SJCRH30 (cell line): Measurements from ENCODE around the gene EIF2B4. TPM values are rescaled to one million over a fixed set of nuclear protein-coding genes. Genes with fewer than 3 reads are reported as not detected.
"Not testable (repeated sequence)": the region's sequence is repeated elsewhere in the genome, so short reads cannot be mapped to it uniquely, and the experiment has no call there.

Experiments
- DNase-seq, 2 experiments: peaks; one replicate each; pipeline ENCODE4 v3.0.0-alpha.2; 2015 to 2020
- H3K27ac ChIP-seq: fragments of 250-450 bp; sonication (Bioruptor Pico); 2 replicates; pipeline ENCODE4 v1.5.1; 2020; ENCODE audit warnings: mild to moderate bottlenecking, moderate library complexity
- H3K27me3 ChIP-seq: fragments of 250-450 bp; sonication (Bioruptor Pico); 2 replicates; pipeline ENCODE4 v1.5.1; 2020; ENCODE audit warnings: mild to moderate bottlenecking, moderate library complexity
- H3K36me3 ChIP-seq: fragments of 250-450 bp; sonication (Bioruptor Pico); 2 replicates; pipeline ENCODE4 v1.5.1; 2020; ENCODE audit warnings: mild to moderate bottlenecking, moderate library complexity
- H3K4me1 ChIP-seq: fragments of 250-450 bp; sonication (Bioruptor Pico); 2 replicates; pipeline ENCODE4 v1.5.1; 2020; ENCODE audit warnings: mild to moderate bottlenecking, moderate library complexity
- H3K4me3 ChIP-seq: fragments of 250-450 bp; sonication (Bioruptor Pico); 2 replicates; pipeline ENCODE4 v1.5.1; 2020; ENCODE audit warnings: mild to moderate bottlenecking, moderate library complexity
- H3K9me3 ChIP-seq: fragments of 250-450 bp; sonication (Bioruptor Pico); replicated peaks from 2 replicates; pipeline ENCODE4 v1.5.1; 2020; ENCODE audit warnings: mild to moderate bottlenecking, moderate library complexity
- total RNA-seq: library from RNA; depleted of rRNA; stranded (reverse); fragments of >200 nt; shearing (Covaris generic); gene quantifications from 2 replicates; pipeline ENCODE4 v1.2.3, GENCODE V29; 2014; rRNA removed

Gene EIF2B4
- total RNA-seq, 1 experiment from 2014 or later: 59.5 TPM

DNA sequence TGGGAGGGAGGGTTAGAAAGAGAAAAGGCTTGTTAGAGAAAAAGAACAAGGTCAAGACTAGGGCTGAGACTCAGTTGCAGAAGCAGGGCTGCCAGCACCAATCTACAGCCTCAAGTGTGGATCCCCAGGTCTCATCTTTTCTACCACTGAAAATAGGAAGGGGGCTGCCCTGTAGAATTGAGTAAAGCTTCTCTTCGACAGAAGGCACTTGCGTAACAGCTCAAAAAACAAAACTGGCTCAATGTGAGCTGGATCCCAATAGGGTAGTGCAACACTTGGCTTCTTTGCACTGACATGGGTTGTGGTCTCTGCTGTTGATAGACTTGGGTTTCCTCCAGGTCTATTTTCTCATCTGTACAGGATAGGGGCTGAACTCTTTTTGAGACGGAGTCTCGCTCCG is 45.4 kb downstream of the EIF2B4 start:
- no peak overlapping the region for H3K27ac ChIP-seq
- H3K9me3 ChIP-seq: no peaks in the 10 kb centered on the region
- peaks cover 35% of the 10 kb centered on the region for H3K36me3 ChIP-seq
- H3K4me3 ChIP-seq: no peak overlapping the region
- H3K4me1 ChIP-seq: peaks cover 19% of the 10 kb centered on the region; the same call in 1 of the 2 replicates
- DNase-seq: no peak
- H3K27me3 ChIP-seq: no peaks in the 10 kb centered on the region

DNA sequence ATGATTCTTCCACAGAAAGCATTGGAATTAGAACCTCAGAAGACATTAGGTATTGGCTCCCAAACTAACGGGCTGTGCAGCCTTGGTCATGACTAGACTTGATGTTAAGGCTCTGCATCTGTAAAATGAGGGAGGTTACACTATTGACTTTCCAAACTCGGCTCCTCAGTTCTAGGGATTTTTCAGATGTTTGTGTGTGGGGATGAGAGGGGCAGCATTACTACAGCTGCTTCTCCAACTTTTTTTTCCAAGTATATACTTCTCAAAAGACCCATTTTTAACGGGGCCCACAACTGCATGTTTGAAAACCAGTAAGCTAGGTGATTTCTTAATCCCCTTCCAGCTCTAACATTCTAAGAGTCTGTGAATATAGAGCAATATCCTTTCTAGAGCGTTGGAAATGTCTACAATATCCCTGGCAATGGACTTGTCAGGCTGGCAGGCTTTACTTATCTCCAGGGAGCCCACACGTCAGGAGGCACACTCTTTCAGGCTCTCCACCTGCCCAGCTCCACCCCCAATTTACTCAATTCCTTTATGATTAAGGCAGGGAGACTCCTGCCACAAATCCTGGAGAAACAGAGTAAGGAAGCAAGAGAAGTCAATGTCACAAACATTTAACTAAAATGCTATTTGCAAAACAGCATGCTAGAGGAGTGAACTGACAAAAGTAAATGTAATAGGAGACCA is 46.4 kb downstream of the EIF2B4 start:
- DNase-seq: no peak
- no peaks in the 10 kb centered on the region for H3K27me3 ChIP-seq
- peak overlapping the region; percentile 89 for H3K27ac ChIP-seq
- peaks cover 19% of the 10 kb centered on the region; the same call in 1 of the 2 replicates for H3K4me1 ChIP-seq
- H3K9me3 ChIP-seq: no peaks in the 10 kb centered on the region
- H3K36me3 ChIP-seq: peaks cover 25% of the 10 kb centered on the region
- peak overlapping the region; percentile 88 for H3K4me3 ChIP-seq

DNA sequence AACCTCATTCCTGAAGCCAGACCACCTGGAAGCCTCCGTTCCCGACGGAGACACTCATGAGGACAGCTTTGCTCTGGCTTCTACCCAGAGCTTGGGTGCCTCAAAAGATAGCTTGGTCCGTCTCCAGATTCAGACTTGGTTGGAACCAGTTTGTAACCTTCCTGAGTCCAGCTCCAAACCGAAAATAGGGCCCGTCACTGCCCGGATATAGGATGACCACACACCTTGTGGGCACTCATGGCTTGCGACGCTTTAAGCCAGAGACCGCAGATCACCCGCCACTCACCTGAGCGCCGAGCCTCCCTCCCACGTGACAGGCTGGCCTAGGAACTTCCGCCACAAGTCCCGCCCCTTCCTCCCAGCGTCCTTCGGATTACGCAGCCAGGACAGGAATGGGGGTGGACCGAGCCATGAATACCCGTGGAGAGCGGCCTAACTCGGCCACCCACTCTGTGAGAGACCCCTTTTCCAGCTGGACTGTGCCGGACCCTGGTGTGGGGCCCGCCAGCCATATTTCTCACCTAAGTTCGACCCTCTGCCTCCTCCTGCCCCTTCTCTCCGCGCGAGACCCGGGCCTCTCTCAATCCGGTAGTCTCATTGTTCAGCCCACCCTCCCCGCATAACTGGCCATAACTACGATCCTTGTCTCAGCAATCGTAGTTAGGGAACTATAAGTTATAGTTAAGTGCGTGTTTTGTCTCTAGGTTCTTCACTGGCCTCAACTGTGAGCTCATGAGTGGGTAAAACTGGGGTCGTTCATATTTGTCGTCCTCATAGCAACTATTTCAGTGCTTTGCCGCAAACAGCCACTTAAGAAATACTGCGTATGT is 47.2 kb downstream of the EIF2B4 start, which contains the start of gene MPV17:
Gene MPV17, minus strand, starts transcription at position 332 of the 830 bp plus-strand sequence. CDS start 580 bp downstream, outside the sequence.
- Histone ChIP-seq H3K27me3 (no peaks in the 10 kb centered on the region), H3K9me3 (no peaks in the 10 kb centered on the region), H3K4me1 (peaks cover 19% of the 10 kb centered on the region; the same call in 1 of the 2 replicates), H3K4me3 (peak within 1 kb of the TSS; percentile 88), H3K36me3 (peaks cover 18% of the 10 kb centered on the region), H3K27ac (peak within 1 kb of the TSS; percentile 89)
- DNase-seq: peak; percentile 95 to 96

DNA sequence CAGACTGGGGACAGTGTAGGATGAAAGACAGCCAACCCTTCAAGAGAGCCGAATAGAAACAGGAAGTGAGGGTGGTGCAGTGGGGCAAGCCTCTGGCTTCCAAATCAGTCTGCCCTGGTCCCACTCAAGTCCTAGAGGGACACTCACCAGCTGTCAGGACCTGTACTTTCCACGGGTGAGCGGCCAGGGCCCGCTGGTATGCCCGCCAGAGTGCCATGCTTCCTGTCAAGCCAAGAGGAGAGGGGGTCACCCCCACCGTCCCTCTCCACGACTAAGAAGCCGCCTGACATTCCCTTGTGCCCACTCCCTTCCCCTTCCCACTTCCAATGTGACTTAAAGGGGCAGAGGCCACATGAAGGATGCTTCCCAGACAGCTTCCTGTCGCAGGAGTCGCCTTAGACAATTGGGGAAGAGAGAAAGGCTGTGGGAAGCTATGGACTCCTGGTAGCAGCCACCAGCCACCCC is 47.8 kb downstream of the EIF2B4 start:
- Histone ChIP-seq H3K27me3 (no peaks in the 10 kb centered on the region), H3K36me3 (peaks cover 15% of the 10 kb centered on the region), H3K27ac (peak overlapping the region; percentile 89), H3K9me3 (no peaks in the 10 kb centered on the region), H3K4me3 (peak overlapping the region; percentile 88), H3K4me1 (peaks cover 19% of the 10 kb centered on the region; the same call in 1 of the 2 replicates)
- peak in 1 of 2 experiments; percentile 26 for DNase-seq

DNA sequence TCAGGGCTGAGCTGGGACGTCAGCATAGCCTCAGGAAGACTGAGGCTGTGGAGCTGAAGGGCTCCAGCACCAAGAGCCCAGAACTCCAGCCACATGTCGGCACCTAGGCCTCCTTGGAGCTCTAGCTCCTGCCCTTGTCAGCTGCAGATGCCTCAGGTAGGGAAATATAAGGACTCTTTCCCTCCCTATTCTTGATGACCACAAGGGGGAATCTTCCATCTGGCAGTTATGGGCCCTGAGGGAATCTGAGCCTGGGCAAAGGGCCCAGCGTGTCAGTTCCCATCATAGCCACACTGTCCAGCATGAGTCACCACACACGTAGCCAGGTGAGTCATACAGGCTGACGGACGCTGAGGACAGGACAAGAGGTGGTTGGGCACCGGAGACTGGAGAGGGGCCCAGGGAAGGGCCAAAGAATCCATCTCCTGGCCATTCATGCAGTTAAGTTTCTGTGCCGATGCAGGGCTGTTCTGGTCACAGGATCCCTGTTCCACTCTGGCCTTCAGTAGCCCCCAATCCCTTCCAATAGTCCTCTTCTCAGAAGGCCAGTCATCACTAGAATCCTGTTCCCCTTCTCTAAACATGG is 49.1 kb downstream of the EIF2B4 start:
- Histone ChIP-seq H3K36me3 (peaks cover 3% of the 10 kb centered on the region; the same call in 1 of the 2 replicates), H3K4me3 (no peak overlapping the region), H3K27ac (no peak overlapping the region), H3K9me3 (no peaks in the 10 kb centered on the region), H3K4me1 (peaks cover 19% of the 10 kb centered on the region; the same call in 1 of the 2 replicates), H3K27me3 (no peaks in the 10 kb centered on the region)
- peak; percentile 71 to 75 for DNase-seq

DNA sequence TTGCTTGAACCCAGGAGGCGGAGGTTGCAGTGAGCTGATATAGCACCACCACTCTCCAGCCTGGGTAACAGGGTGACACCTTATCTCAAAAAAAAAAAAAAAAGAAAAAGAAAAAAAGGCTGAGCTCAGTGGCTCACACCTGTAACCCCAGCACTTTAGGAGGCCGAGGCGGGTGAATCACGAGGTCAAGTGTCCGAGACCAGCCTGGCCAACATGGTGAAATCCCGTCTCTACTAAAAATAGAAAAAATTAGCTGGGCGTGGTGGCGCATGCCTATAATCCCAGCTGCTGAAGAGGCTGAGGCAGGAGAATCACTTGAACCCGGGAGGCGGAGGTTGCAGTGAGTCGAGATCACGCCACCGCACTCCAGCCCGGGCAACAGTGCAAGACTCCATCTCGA is 50.3 kb downstream of the EIF2B4 start:
- H3K36me3 ChIP-seq, H3K27ac ChIP-seq, H3K4me3 ChIP-seq, H3K9me3 ChIP-seq, H3K27me3 ChIP-seq, DNase-seq: not testable (repeated sequence)
- peaks cover 19% of the 10 kb centered on the region; the same call in 1 of the 2 replicates for H3K4me1 ChIP-seq

DNA sequence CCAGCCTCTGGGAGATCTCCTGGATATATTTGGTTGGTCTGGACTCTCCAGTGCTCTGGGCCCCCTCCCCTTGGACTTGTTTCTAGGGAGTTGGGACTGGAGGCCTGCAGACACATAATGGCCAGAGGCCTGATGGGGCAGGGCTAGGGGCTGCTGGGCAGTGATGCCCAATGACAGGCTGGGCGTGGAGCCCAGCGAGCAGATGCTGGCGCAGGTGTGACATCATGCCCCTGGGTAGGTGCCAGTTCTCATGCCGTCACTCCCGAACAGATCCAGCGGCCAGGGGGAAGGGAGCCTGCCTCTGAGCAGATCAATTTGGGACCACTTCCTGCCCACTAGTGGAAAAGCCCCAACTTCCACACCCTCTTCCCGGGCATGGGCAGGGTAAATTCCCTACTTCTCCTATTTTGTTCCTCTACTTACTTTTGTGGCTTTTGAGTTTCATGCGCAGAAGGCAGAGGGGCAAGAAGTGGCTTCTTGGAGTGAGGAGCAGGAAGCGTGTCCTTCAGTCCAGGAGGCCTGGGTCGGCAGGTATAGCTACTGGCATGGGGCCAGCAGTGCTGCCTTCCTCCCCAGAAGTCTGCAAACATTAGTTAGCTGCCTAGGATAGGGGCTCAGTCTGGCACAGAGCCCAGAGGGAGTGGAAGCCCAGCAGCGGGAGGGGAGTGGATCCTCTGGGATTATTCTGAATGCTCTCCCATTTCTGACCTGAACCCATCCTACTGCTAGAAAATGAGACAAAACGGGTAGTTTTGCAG is 53.3 kb downstream of the EIF2B4 start:
- H3K36me3 ChIP-seq: no peaks in the 10 kb centered on the region
- H3K4me1 ChIP-seq: peaks cover 12% of the 10 kb centered on the region; the same call in 1 of the 2 replicates
- H3K9me3 ChIP-seq: no peaks in the 10 kb centered on the region
- DNase-seq: no peak
- no peak overlapping the region for H3K27ac ChIP-seq
- no peaks in the 10 kb centered on the region for H3K27me3 ChIP-seq
- no peak overlapping the region for H3K4me3 ChIP-seq

DNA sequence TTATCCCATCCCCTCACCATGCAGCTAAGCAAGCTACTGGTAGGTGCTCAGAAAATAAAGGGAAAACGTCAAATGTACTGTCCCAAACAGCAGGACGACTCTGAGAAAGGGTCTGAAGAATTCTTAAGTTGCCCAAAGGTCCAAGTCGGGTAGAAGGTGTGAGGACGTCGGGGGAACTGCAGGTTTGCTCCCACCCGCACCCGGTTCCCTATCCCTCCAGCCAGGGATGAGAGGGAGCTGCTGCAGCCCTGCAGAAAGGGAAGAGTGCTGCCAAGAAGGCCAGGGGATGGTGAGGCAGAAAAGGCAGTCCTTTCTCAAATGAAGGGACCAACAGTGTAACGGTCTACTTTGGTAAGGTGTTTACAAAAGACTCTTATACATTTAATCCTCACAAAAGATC is 55.0 kb downstream of the EIF2B4 start:
- H3K36me3 ChIP-seq: no peaks in the 10 kb centered on the region
- no peak for DNase-seq
- H3K27ac ChIP-seq: no peak overlapping the region
- no peaks in the 10 kb centered on the region for H3K9me3 ChIP-seq
- H3K4me1 ChIP-seq: no peaks in the 10 kb centered on the region
- no peak overlapping the region for H3K4me3 ChIP-seq
- H3K27me3 ChIP-seq: no peaks in the 10 kb centered on the region

DNA sequence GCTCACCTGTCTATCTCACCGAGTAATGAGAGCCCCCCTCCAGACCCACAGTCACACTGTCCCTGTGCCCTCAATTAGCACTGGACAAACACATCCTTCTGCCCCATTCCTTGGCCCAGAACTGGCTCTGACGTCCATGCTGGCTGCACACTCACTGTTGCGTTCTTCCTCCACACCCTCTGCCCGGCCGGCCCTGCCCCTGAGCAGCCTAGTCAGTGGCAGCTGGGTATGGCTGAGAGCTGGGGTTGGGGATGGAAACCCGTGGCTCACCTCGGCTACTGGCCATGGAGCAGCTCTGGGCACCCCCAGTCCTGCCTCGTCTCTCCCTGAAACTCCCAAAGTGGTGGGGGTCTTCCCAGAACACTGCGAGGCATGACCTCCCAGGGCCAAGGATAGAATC is 55.4 kb downstream of the EIF2B4 start:
- Histone ChIP-seq H3K9me3 (no peaks in the 10 kb centered on the region), H3K27me3 (no peaks in the 10 kb centered on the region), H3K4me1 (no peaks in the 10 kb centered on the region), H3K36me3 (no peaks in the 10 kb centered on the region), H3K4me3 (no peak overlapping the region), H3K27ac (no peak overlapping the region)
- no peak for DNase-seq

Other genes starting within 250 kb of the EIF2B4 start
- gene ABHD1, start 246.5 kb downstream of the EIF2B4 start, total RNA-seq: not detected in 2 replicates
- 62.3 and 64.8 TPM in 2 replicates for gene PREB, start 235.7 kb downstream of the EIF2B4 start, total RNA-seq
- not detected in 2 replicates for gene PRR30, start 230.9 kb downstream of the EIF2B4 start, total RNA-seq
- not detected in 2 replicates for gene TCF23, start 221.3 kb downstream of the EIF2B4 start, total RNA-seq
- gene ATRAID, start 158.3 kb downstream of the EIF2B4 start, total RNA-seq: 172 and 182 TPM in 2 replicates
- 74.3 and 95.9 TPM in 2 replicates for gene SLC5A6, start 158.1 kb downstream of the EIF2B4 start, total RNA-seq
- 57.8 and 61.4 TPM in 2 replicates for gene CAD, start 153.0 kb downstream of the EIF2B4 start, total RNA-seq
- gene SLC30A3, start 107.3 kb downstream of the EIF2B4 start, total RNA-seq: 4.4 and 4.9 TPM in 2 replicates
- gene DNAJC5G, start 94.9 kb downstream of the EIF2B4 start, total RNA-seq: not detected in 2 replicates
- gene TRIM54, start 87.9 kb downstream of the EIF2B4 start, total RNA-seq: 0.23 and 0.34 TPM in 2 replicates
- 0.32 and 1.6 TPM in 2 replicates for gene UCN, start 61.9 kb downstream of the EIF2B4 start, total RNA-seq
- 74.2 and 76.6 TPM in 2 replicates for gene MPV17, start 47.2 kb downstream of the EIF2B4 start, total RNA-seq
- 86.8 and 89.4 TPM in 2 replicates for gene GTF3C2, start 13.6 kb downstream of the EIF2B4 start, total RNA-seq
- 117 and 120 TPM in 2 replicates for gene SNX17, start 278 bp upstream of the EIF2B4 start, total RNA-seq
- 13.8 and 14.2 TPM in 2 replicates for gene ZNF513, start 10.4 kb upstream of the EIF2B4 start, total RNA-seq
- gene PPM1G, start 39.3 kb upstream of the EIF2B4 start, total RNA-seq: 160 and 163 TPM in 2 replicates
- 153 and 156 TPM in 2 replicates for gene NRBP1, start 58.3 kb upstream of the EIF2B4 start, total RNA-seq
- gene KRTCAP3, start 72.0 kb upstream of the EIF2B4 start, total RNA-seq: 0.24 and 1.2 TPM in 2 replicates
- 8.8 and 11.3 TPM in 2 replicates for gene IFT172, start 119.4 kb upstream of the EIF2B4 start, total RNA-seq
- gene FNDC4, start 124.9 kb upstream of the EIF2B4 start, total RNA-seq: 0.91 and 1.3 TPM in 2 replicates
- not detected in 2 replicates for gene GCKR, start 126.5 kb upstream of the EIF2B4 start, total RNA-seq
- gene ZNF512, start 212.7 kb upstream of the EIF2B4 start, total RNA-seq: 83.4 and 87.8 TPM in 2 replicates